GM12878 (cell line): ENCODE results near the gene AKAP17A. TPM values are rescaled to one million over a fixed set of nuclear protein-coding genes. Genes with fewer than 3 reads are reported as not detected.

Experiments
- ATAC-seq: fragments of 200-7000 bp; cut with Tn5 transposase; 3 replicates; pipeline ENCODE4 v1.9.1; 2020; ENCODE audit warnings: mild to moderate bottlenecking, moderate library complexity
- BruUV-seq: library from RNA; stranded (reverse); fragments of 400-500 nt; replicated peaks from 2 replicates; lab custom pipeline; 2021; lab: Mats Ljungman, UMichigan
- CTCF ChIA-PET: fragments of 300-600 bp; sonication (Branson Sonifier 250); formaldehyde crosslinking; extraction: SDS; loops from one replicate; lab custom pipeline; 2021; ENCODE audit warnings: inconsistent platforms; lab: Yijun Ruan, JAX
- POLR2A ChIA-PET: fragments of 350-600 bp; formaldehyde crosslinking; extraction: SDS; loops from one replicate; lab custom pipeline; 2021; ENCODE audit warnings: inconsistent platforms; lab: Charles Lee
- RAD21 ChIA-PET: fragments of 300-600 bp; sonication (Branson Sonifier 250); formaldehyde crosslinking; loops from one replicate; lab custom pipeline; 2023; ENCODE audit warnings: antibody characterized with exemption; ENCODE audit not compliant: unreplicated experiment; lab: Charles Lee
- SMC1A ChIA-PET: fragments of 300-600 bp; sonication (Branson Sonifier 250); formaldehyde crosslinking; loops from one replicate; lab custom pipeline; 2023; ENCODE audit not compliant: unreplicated experiment, uncharacterized antibody; lab: Charles Lee
- DNase-seq: peaks from one replicate; pipeline ENCODE4 v3.0.0-alpha.2; 2011; ENCODE audit warnings: low read depth, low spot score
- FAIRE-seq: peaks from 3 replicates; lab custom pipeline; 2011; peaks lifted over from hg19 to GRCh38; lab: Jason Lieb, UNC
- H2AFZ ChIP-seq: 2 replicates; pipeline ENCODE4 v1.6.0; 2011; ENCODE audit warnings: low read depth, low read length, control low read depth; ENCODE audit not compliant: control insufficient read depth
- H3K27ac ChIP-seq: 2 replicates; pipeline ENCODE4 v1.5.1; 2011; ENCODE audit warnings: control low read depth; ENCODE audit not compliant: control insufficient read depth, insufficient read depth
- H3K27me3 ChIP-seq, 2 experiments: replicated peaks in 1 of 2; 2 replicates each; pipeline versions ENCODE4 v1.6.0 to v1.6.1; 2011; ENCODE audit warnings: low read length in 1 of 2; ENCODE audit not compliant: control insufficient read depth in 2 of 2, insufficient read depth in 2 of 2
- H3K36me3 ChIP-seq, 2 experiments: 2 replicates each; pipeline ENCODE4 v1.5.1; 2011; ENCODE audit warnings: low read length in 1 of 2; ENCODE audit not compliant: control insufficient read depth in 2 of 2, insufficient read depth in 2 of 2
- H3K4me1 ChIP-seq: 2 replicates; pipeline ENCODE4 v1.6.1; 2011; ENCODE audit warnings: mild to moderate bottlenecking, low read length, moderate library complexity, mixed read lengths; ENCODE audit not compliant: control insufficient read depth, insufficient read depth
- H3K4me2 ChIP-seq: 2 replicates; pipeline ENCODE4 v1.6.0; 2011; ENCODE audit warnings: control low read depth; ENCODE audit not compliant: control insufficient read depth, insufficient read depth
- H3K4me3 ChIP-seq: fragments of 200-600 bp; sonication (generic); 2 replicates; pipeline ENCODE4 v1.5.1; 2016
- H3K79me2 ChIP-seq: 2 replicates; pipeline ENCODE4 v1.6.0; 2011; ENCODE audit warnings: low read length; ENCODE audit not compliant: control insufficient read depth, insufficient read depth
- H3K9ac ChIP-seq: 2 replicates; pipeline ENCODE4 v1.8.0; 2011; ENCODE audit warnings: low read length, control low read depth, mixed read lengths; ENCODE audit not compliant: control insufficient read depth, insufficient read depth
- H3K9me3 ChIP-seq: replicated peaks from 3 replicates; pipeline ENCODE4 v1.5.1; 2011; ENCODE audit warnings: mild to moderate bottlenecking, low read length; ENCODE audit not compliant: control insufficient read depth, insufficient read depth
- H4K20me1 ChIP-seq: 2 replicates; pipeline ENCODE4 v1.6.0; 2011; ENCODE audit not compliant: control insufficient read depth, insufficient read depth
- ATF7 ChIP-seq: fragments of 450-650 bp; IDR thresholded peaks from 2 replicates; pipeline ENCODE4 v1.6.1; 2016; ENCODE audit warnings: low read depth, mild to moderate bottlenecking
- PAX5 ChIP-seq: IDR thresholded peaks from 2 replicates; pipeline ENCODE4 v1.6.1; 2011; ENCODE audit warnings: low read depth, low read length, borderline replicate concordance
- RUNX3 ChIP-seq: IDR thresholded peaks from 2 replicates; pipeline ENCODE4 v1.6.1; 2012; ENCODE audit warnings: low read length, inconsistent platforms
- SMARCA5 ChIP-seq: fragments of 450-650 bp; IDR thresholded peaks from 2 replicates; pipeline ENCODE4 v1.6.1; 2017; ENCODE audit warnings: mild to moderate bottlenecking
- SP1 ChIP-seq: IDR thresholded peaks from one replicate; pipeline ENCODE4 v1.6.1; 2011; ENCODE audit warnings: low read depth, low read length
- WGBS: methylation state at CpG from one replicate; pipeline ENCODE4 v1.1.6; 2016; ENCODE audit warnings: low lambda C conversion rate; ENCODE audit not compliant: insufficient replicate concordance, insufficient coverage; ENCODE audit errors: missing lambda C conversion rate; 5-methylcytosine and 5-hydroxymethylcytosine counted together
- in situ Hi-C: fragments of 300-500 bp; cut with MboI; formaldehyde crosslinking; loops from 9 replicates; pipeline ENCODE4 v1.14.3; 2018; ENCODE audit warnings: mixed read lengths
- intact Hi-C: fragments of 100-400 bp; cut with micrococcal nuclease; formaldehyde crosslinking; loops from one replicate; pipeline ENCODE4 v1.14.2; 2022; ENCODE audit not compliant: unreplicated experiment
- polyA plus RNA-seq, 11 experiments: library from polyadenylated mRNA; depleted of rRNA in 4 of 11; unstranded in 6 of 11; stranded (reverse) in 5 of 11; fragments of >200 nt; fragmentation: Nextera tagmentation in 4 of 11; fragmentation: Illumina TruSeq in 1 of 11; extraction: Ambion mirVana in 4 of 11; extraction: Trizol in 1 of 11; gene quantifications; 1 replicate in 1 of 11; 2 replicates in 10 of 11; pipeline versions ENCODE4 v1.2.1 to v1.2.3, GENCODE V29; 2011 to 2016; ENCODE audit warnings: inconsistent platforms in 2 of 11, missing spikeins in 2 of 11, low read depth in 1 of 11
- total RNA-seq, 4 experiments: library from RNA; depleted of rRNA in 3 of 4; stranded (reverse); fragments of >200 nt in 3 of 4; fragmentation: Illumina TruSeq in 1 of 4; extraction: Trizol in 1 of 4; gene quantifications; 2 replicates each; pipeline versions ENCODE4 v1.2.1 to v1.2.3, GENCODE V29; 2013 to 2021
- TF ChIP-seq, protein P1 (sequence below): fragments of 450-650 bp; IDR thresholded peaks from 2 replicates; pipeline ENCODE4 v1.6.1; 2017; ENCODE audit warnings: mild to moderate bottlenecking, low read depth, inconsistent platforms; ENCODE audit not compliant: poor library complexity, severe bottlenecking

AKAP17A gene
- total and polyA plus RNA-seq, 10 of the 15 experiments (the other 5 are each of a cell fraction or from before 2014, with no cell fraction given) = 3.0 to 55.8 (median 25.5) TPM

DNA sequence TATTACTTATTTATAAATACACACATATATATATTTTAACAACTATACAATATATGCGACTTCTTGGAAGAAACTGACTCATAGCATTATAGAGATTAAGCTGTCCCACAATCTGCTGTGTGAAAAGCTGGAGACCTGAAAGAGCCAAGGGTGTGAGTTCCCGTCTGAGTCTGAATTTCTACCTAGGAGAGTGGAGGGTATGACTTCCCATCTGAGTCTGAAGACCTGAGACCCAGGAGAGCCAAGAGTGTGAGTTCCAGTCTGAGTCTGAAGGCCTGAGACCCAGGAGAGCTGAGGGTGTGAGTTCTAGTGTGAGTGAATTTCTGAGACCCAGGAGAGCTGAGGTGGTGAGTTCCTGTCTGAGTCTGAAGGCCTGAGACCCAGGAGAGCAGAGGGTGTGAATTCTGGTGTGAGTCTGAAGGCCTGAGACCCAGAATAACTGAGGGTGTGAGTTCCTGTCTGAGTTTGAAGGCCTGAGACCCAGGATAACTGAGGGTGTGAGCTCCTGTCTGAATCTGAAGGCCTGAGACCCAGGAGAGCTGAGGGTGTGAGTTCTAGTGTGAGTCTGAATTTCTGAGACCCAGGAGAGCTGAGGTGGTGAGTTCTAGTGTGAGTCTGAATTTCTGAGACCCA, 45.5 kb upstream of the AKAP17A start:
- WGBS = 42% methylated on average over 2 of the region's 2 CpGs
- no peaks in the 10 kb centered on the region for H3K4me1 ChIP-seq
- in situ Hi-C loops = no loop called here
- no peak for TF ChIP-seq PAX5
- TF ChIP-seq ATF7 = no peak
- no peak for TF ChIP-seq SP1
- TF ChIP-seq, protein P1, sequence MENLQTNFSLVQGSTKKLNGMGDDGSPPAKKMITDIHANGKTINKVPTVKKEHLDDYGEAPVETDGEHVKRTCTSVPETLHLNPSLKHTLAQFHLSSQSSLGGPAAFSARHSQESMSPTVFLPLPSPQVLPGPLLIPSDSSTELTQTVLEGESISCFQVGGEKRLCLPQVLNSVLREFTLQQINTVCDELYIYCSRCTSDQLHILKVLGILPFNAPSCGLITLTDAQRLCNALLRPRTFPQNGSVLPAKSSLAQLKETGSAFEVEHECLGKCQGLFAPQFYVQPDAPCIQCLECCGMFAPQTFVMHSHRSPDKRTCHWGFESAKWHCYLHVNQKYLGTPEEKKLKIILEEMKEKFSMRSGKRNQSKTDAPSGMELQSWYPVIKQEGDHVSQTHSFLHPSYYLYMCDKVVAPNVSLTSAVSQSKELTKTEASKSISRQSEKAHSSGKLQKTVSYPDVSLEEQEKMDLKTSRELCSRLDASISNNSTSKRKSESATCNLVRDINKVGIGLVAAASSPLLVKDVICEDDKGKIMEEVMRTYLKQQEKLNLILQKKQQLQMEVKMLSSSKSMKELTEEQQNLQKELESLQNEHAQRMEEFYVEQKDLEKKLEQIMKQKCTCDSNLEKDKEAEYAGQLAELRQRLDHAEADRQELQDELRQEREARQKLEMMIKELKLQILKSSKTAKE = no peak
- TF ChIP-seq RUNX3 = no peak
- no peak for TF ChIP-seq SMARCA5
- TF ChIP-seq, all 136 proteins: peak for 0
- no peaks in the 10 kb centered on the region for H3K36me3 ChIP-seq
- intact Hi-C loops = no loop called here
- RAD21 ChIA-PET = no interaction called here
- peak; percentile 7 for FAIRE-seq
- no peaks in the 10 kb centered on the region for H3K79me2 ChIP-seq
- no peak for ATAC-seq
- H3K9ac ChIP-seq = no peak overlapping the region
- BruUV-seq = no TSS peak
- peaks cover 3% of the 10 kb centered on the region; the same call in 1 of the 3 replicates for H3K9me3 ChIP-seq
- no peaks in the 10 kb centered on the region for H3K27me3 ChIP-seq
- SMC1A ChIA-PET = no interaction called here
- H3K4me3 ChIP-seq = no peak overlapping the region
- H3K4me2 ChIP-seq = no peak overlapping the region
- no peak for DNase-seq
- no peak overlapping the region for H3K27ac ChIP-seq
- POLR2A ChIA-PET = no interaction called here
- H4K20me1 ChIP-seq = no peaks in the 10 kb centered on the region
- CTCF ChIA-PET = no interaction called here
- H2AFZ ChIP-seq = no peak overlapping the region
